Vagina (tissue), 2 donors: ENCODE data around the gene SOWAHA. TPM values are rescaled to one million over a fixed set of nuclear protein-coding genes. Genes with fewer than 3 reads are reported as not detected.

Source experiments
- DNase-seq, 2 donors: peaks; one replicate each; pipeline ENCODE4 v3.0.0-alpha.2; 2017; ENCODE audit errors: extremely low spot score in 2 of 2
- H3K27ac ChIP-seq: fragments of 200-600 bp; sonication (generic); one replicate; pipeline ENCODE4 v1.5.1; 2019
- H3K27me3 ChIP-seq: fragments of 200-600 bp; sonication (generic); one replicate; pipeline ENCODE4 v1.5.1; 2019
- H3K36me3 ChIP-seq, 2 donors: fragments of 200-600 bp; sonication (generic); one replicate each; pipeline ENCODE4 v1.5.1; 2017 to 2019
- H3K4me1 ChIP-seq: fragments of 200-600 bp; sonication (generic); one replicate; pipeline ENCODE4 v1.5.1; 2019
- H3K4me3 ChIP-seq, 2 donors: fragments of 200-600 bp; sonication (generic); 1 replicate in 1 of 2; 2 replicates in 1 of 2; pipeline ENCODE4 v1.5.1; 2016 to 2019
- H3K9me3 ChIP-seq: fragments of 200-600 bp; sonication (generic); one replicate; pipeline ENCODE4 v1.5.1; 2019
- CTCF ChIP-seq, 3 experiments: fragments of 450-650 bp in 2 of 3; fragments of 200-600 bp in 1 of 3; sonication (generic) in 1 of 3; IDR thresholded peaks; one replicate each; pipeline ENCODE4 v1.5.1; 2017 to 2019; ENCODE audit warnings: antibody characterized with exemption in 3 of 3, mild to moderate bottlenecking in 2 of 3, moderate library complexity in 2 of 3
- POLR2A ChIP-seq, 2 donors: fragments of 450-650 bp; IDR thresholded peaks; one replicate each; pipeline ENCODE4 v1.6.1; 2017; ENCODE audit warnings: antibody characterized with exemption in 2 of 2, mild to moderate bottlenecking in 2 of 2, moderate library complexity in 2 of 2
- POLR2AphosphoS5 ChIP-seq, 2 donors: sonication (generic); formaldehyde crosslinking; IDR thresholded peaks; one replicate each; pipeline ENCODE4 v1.9.0; 2017; ENCODE audit warnings: antibody characterized with exemption in 2 of 2, mild to moderate bottlenecking in 2 of 2, low read depth in 1 of 2; ENCODE audit not compliant: insufficient read depth in 1 of 2
- intact Hi-C: fragments of 100-400 bp; cut with DNase I; formaldehyde crosslinking; loops from one replicate; pipeline ENCODE4 v1.15.1; 2023
- total RNA-seq: library from RNA; depleted of rRNA; stranded (reverse); fragments of >200 nt; gene quantifications from one replicate; pipeline ENCODE4 v1.2.3, GENCODE V29; 2016

SOWAHA gene
- total RNA-seq, 1 donor from 2014 or later: not detected

- Histone ChIP-seq H3K9me3 (no peaks in the 10 kb centered on the region), H3K36me3 (no peaks in the 10 kb centered on the region), H3K27ac (no peak overlapping the region), H3K4me1 (peaks cover 15% of the 10 kb centered on the region), H3K27me3 (no peaks in the 10 kb centered on the region), H3K4me3 (no peak overlapping the region)
- DNase-seq: no peak
- TF ChIP-seq POLR2AphosphoS5 (IDR thresholded peaks at IDR 0.05; ENCODE audit: insufficient read depth in 1 of 2, low read depth in 1 of 2) (no peak), POLR2A (IDR thresholded peaks at IDR 0.05) (no peak), CTCF (IDR thresholded peaks at IDR 0.05) (no peak)
- intact Hi-C loops: no loop called here
These were observed 32.1 kb upstream of the SOWAHA start for GRCh38 chr5:132781029-132781428.

- TF ChIP-seq POLR2AphosphoS5 (IDR thresholded peaks at IDR 0.05; ENCODE audit: insufficient read depth in 1 of 2, low read depth in 1 of 2) (no peak), POLR2A (IDR thresholded peaks at IDR 0.05) (no peak), CTCF (IDR thresholded peaks at IDR 0.05) (no peak)
- intact Hi-C loops: no loop called here
- DNase-seq: no peak
These were observed 31.0 kb upstream of the SOWAHA start for GRCh38 chr5:132782101-132782500.

DNA sequence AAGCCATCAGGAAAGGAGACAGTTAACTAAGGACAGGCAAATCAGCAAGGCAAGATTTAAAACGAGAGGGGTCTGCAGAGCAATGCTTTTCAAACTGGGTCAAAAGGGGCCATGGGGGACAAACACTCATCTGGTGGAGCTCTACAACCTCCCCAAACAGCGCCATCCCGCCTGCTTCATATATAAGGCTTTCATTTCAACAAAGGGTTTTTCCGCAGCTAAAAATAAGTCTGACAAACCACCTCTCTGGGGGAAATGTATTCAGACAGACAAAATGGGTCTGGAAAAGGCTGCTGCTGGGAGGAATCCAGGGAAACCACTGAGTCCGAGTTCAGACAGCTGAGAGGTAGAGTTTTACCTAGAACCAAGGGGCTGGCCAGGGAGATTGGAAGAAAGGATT, 27.7 kb upstream of the SOWAHA start:
- TF ChIP-seq CTCF (IDR thresholded peaks at IDR 0.05) (no peak), POLR2AphosphoS5 (IDR thresholded peaks at IDR 0.05; ENCODE audit: insufficient read depth in 1 of 2, low read depth in 1 of 2) (no peak), POLR2A (IDR thresholded peaks at IDR 0.05) (no peak)
- no peaks in the 10 kb centered on the region for H3K4me1 ChIP-seq

More at GRCh38 chr5:132782101-132782500, 31.0 kb upstream of the SOWAHA start:
- Histone ChIP-seq H3K27me3 (no peaks in the 10 kb centered on the region), H3K4me3 (no peak overlapping the region), H3K9me3 (no peaks in the 10 kb centered on the region), H3K27ac (no peak overlapping the region), H3K4me1 (peaks cover 9% of the 10 kb centered on the region), H3K36me3 (no peaks in the 10 kb centered on the region)

GRCh38 chr5:132785864-132786263, 27.2 kb upstream of the SOWAHA start:
- Histone ChIP-seq H3K36me3 (no peaks in the 10 kb centered on the region), H3K27me3 (no peaks in the 10 kb centered on the region), H3K4me3 (no peak overlapping the region), H3K27ac (no peak overlapping the region), H3K4me1 (no peaks in the 10 kb centered on the region), H3K9me3 (no peaks in the 10 kb centered on the region)
- intact Hi-C loops: no loop called here
- DNase-seq: no peak
- TF ChIP-seq POLR2AphosphoS5 (IDR thresholded peaks at IDR 0.05; ENCODE audit: insufficient read depth in 1 of 2, low read depth in 1 of 2): no peak
- TF ChIP-seq POLR2A (IDR thresholded peaks at IDR 0.05): no peak
- TF ChIP-seq CTCF (IDR thresholded peaks at IDR 0.05): no peak

More for the DNA sequence above, 27.7 kb upstream of the SOWAHA start:
- intact Hi-C loops: no loop called here
- DNase-seq: no peak
- H3K9me3 ChIP-seq: no peaks in the 10 kb centered on the region
- no peak overlapping the region for H3K4me3 ChIP-seq
- H3K27me3 ChIP-seq: no peaks in the 10 kb centered on the region
- no peaks in the 10 kb centered on the region for H3K36me3 ChIP-seq
- H3K27ac ChIP-seq: no peak overlapping the region

DNA sequence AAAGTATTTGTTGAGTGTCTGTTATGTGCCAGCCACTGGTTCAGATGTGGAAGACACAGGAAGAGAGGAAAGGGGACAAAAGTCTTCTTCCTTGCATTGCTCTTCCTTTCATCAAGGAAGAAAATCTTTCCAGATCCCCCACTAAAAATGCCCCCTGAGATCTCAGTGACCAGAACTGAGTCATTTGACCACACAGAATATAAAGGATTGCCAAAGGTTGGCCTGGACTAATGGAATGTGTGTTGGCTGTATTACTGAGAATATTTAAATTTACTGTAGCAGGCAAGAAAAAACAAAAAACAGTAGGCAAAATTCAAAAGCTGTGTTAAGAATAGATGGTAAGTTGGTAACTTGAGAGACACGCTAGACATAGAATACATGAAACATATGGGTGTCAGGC, 26.0 kb upstream of the SOWAHA start:
- H3K36me3 ChIP-seq: no peaks in the 10 kb centered on the region
- intact Hi-C loops: no loop called here
- no peak for DNase-seq
- no peaks in the 10 kb centered on the region for H3K4me1 ChIP-seq
- no peaks in the 10 kb centered on the region for H3K27me3 ChIP-seq
- H3K4me3 ChIP-seq: no peak overlapping the region
- H3K27ac ChIP-seq: no peak overlapping the region
- no peaks in the 10 kb centered on the region for H3K9me3 ChIP-seq
- no peak for TF ChIP-seq CTCF (IDR thresholded peaks at IDR 0.05)
- no peak for TF ChIP-seq POLR2A (IDR thresholded peaks at IDR 0.05)
- TF ChIP-seq POLR2AphosphoS5 (IDR thresholded peaks at IDR 0.05; ENCODE audit: insufficient read depth in 1 of 2, low read depth in 1 of 2): no peak
